SK-N-MC (cell line): ENCODE results near the gene CCDC88A.
"Not testable (repeated sequence)": the region's sequence is repeated elsewhere in the genome, so short reads cannot be mapped to it uniquely, and the experiment has no call there.

Experiments
- DNase-seq: peaks from one replicate; pipeline ENCODE4 v3.0.0-alpha.2; 2011; ENCODE audit warnings: low read depth, low spot score
- H3K27ac ChIP-seq: fragments of 200-600 bp; sonication (generic); 2 replicates; pipeline ENCODE4 v1.5.1; 2016; ENCODE audit warnings: mixed run types
- H3K36me3 ChIP-seq: fragments of 200-600 bp; sonication (generic); 2 replicates; pipeline ENCODE4 v1.6.1; 2017; ENCODE audit warnings: antibody characterized with exemption, low read length, mixed read lengths; ENCODE audit not compliant: insufficient read depth
- H3K4me3 ChIP-seq: fragments of 200-600 bp; sonication (generic); 2 replicates; pipeline ENCODE4 v1.5.1; 2016
- H3K9ac ChIP-seq: fragments of 200-600 bp; sonication (generic); 2 replicates; pipeline ENCODE4 v1.8.0; 2017; ENCODE audit warnings: mixed run types, mixed read lengths; ENCODE audit not compliant: insufficient read length
- H3K9me3 ChIP-seq: fragments of 200-600 bp; sonication (generic); 2 replicates; pipeline ENCODE4 v1.6.1; 2017; ENCODE audit warnings: low read depth, mild to moderate bottlenecking, antibody characterized with exemption, low read length, moderate library complexity, mixed read lengths
- EZH2 ChIP-seq: fragments of 200-600 bp; sonication (generic); IDR thresholded peaks from one replicate; pipeline ENCODE4 v1.6.1; 2017; ENCODE audit warnings: antibody characterized with exemption
- FOXP2 ChIP-seq: optimal IDR thresholded peaks from 2 replicates; pipeline ENCODE3; 2011; ENCODE audit warnings: mild to moderate bottlenecking, moderate library complexity; ENCODE audit not compliant: insufficient read depth; ENCODE audit errors: extremely low read length, control extremely low read depth
- POLR2AphosphoS5 ChIP-seq: IDR thresholded peaks from 2 replicates; pipeline ENCODE4 v1.6.1; 2012; ENCODE audit warnings: mild to moderate bottlenecking, low read depth, low read length, borderline replicate concordance

Gene CCDC88A

GRCh38 chr2:55400332-55400731 is 19.3 kb downstream of the CCDC88A start:
- DNase-seq = no peak
- Histone ChIP-seq H3K9me3 (no peaks in the 10 kb centered on the region), H3K4me3 (no peak overlapping the region), H3K9ac (no peak overlapping the region), H3K36me3 (peaks cover 2% of the 10 kb centered on the region; the same call in 1 of the 2 replicates), H3K27ac (no peak overlapping the region)
- TF ChIP-seq POLR2AphosphoS5 (no peak), EZH2 (no peak), FOXP2 (no peak)

GRCh38 chr2:55399815-55400214 is 19.8 kb downstream of the CCDC88A start:
- H3K36me3 ChIP-seq = peaks cover 2% of the 10 kb centered on the region; the same call in 1 of the 2 replicates
- H3K9me3 ChIP-seq = no peaks in the 10 kb centered on the region
- H3K27ac ChIP-seq = no peak overlapping the region
- H3K9ac ChIP-seq = no peak overlapping the region
- TF ChIP-seq FOXP2 = no peak
- no peak for TF ChIP-seq POLR2AphosphoS5
- no peak for TF ChIP-seq EZH2
- DNase-seq = no peak
- no peak overlapping the region for H3K4me3 ChIP-seq

GRCh38 chr2:55395724-55396605 is 23.7 kb downstream of the CCDC88A start:
- TF ChIP-seq FOXP2 = no peak
- no peak for TF ChIP-seq EZH2
- TF ChIP-seq POLR2AphosphoS5 = no peak
- Histone ChIP-seq H3K4me3 (no peak overlapping the region), H3K36me3 (peaks cover 6% of the 10 kb centered on the region)

DNA sequence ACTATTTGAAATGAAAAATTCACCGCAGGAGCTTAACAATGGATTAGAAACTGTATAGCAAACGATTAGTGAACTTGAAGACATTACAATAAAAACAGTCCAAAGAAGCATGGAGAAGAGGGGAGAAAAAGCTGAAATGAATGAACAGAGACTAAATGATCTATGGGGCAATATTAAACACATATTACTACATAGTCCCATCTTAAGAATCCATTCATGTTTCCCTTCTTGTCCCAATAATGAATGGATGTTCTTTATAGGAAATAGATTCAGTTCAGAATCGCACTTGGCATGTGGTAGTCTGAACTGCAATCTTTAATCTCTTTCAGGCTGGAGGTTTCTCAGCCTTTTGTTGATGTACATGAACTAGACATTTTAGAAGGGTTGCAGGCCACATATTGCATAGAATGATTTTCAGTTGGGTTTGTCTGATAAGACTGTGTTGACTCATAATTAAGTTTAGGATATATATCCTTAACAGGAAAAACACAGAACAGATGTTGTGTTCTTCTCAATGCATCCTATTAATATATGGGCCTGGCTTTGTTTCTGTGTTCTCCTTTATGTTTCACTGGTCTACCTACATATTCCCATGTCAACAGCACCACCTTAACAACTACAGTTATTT is 27.9 kb downstream of the CCDC88A start:
- H3K27ac ChIP-seq = no peak overlapping the region
- TF ChIP-seq FOXP2 = no peak
- no peak for TF ChIP-seq EZH2
- no peak for TF ChIP-seq POLR2AphosphoS5
- DNase-seq = no peak

More at GRCh38 chr2:55395724-55396605, 23.7 kb downstream of the CCDC88A start:
- Histone ChIP-seq H3K27ac (peak overlapping the region; percentile 43; the same call in 1 of the 2 replicates), H3K9me3 (no peaks in the 10 kb centered on the region; the same call in 1 of the 2 replicates), H3K9ac (no peak overlapping the region)
- DNase-seq = no peak

GRCh38 chr2:55391155-55391554 is 28.5 kb downstream of the CCDC88A start:
- TF ChIP-seq EZH2 (no peak), FOXP2 (no peak), POLR2AphosphoS5 (no peak)
- Histone ChIP-seq H3K4me3 (no peak overlapping the region), H3K36me3 (peaks cover 6% of the 10 kb centered on the region), H3K27ac (no peak overlapping the region), H3K9ac (no peak overlapping the region), H3K9me3 (no peaks in the 10 kb centered on the region; the same call in 1 of the 2 replicates)
- no peak for DNase-seq

More for the DNA sequence above, 27.9 kb downstream of the CCDC88A start:
- H3K9ac ChIP-seq = no peak overlapping the region
- no peaks in the 10 kb centered on the region; the same call in 1 of the 2 replicates for H3K9me3 ChIP-seq
- H3K4me3 ChIP-seq = no peak overlapping the region
- H3K36me3 ChIP-seq = peaks cover 6% of the 10 kb centered on the region

DNA sequence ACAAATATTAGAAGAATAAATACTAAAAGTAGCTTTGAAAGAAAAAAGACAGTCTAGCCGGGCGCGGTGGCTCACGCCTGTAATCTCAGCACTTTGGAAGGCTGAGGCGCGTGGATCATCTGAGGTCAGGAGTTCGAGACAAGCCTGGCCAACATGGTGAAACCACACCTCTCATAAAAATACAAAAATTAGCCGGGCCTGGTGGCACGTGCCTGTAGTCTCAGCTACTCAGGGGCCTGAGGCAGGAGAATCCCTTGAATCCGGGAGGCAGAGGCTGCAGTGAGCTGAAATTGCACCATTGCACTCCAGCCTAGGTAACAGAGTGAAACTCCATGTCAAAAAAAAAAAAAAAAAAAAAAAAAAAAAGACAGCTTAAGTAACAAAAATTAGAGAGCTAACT is 34.1 kb downstream of the CCDC88A start:
- not testable (repeated sequence) for H3K36me3 ChIP-seq, H3K4me3 ChIP-seq, H3K27ac ChIP-seq, H3K9me3 ChIP-seq, H3K9ac ChIP-seq, DNase-seq

DNA sequence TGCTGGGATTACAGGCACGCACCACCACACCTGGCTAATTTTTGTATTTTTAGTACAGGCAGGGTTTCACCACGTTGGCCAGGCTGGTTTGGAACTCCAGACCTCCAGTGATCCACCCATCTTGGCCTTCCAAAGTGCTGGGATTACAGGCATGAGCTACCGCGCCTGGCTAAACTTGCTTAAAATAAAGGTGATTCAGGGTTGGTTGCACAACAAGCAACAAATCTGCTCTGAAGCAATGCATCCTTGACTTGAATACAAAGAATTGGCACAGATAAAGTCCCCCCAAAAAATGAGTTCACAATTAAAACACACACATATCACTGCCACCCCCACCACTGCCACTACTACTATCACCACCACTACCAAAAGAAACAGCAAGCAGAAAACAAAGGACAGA is 34.9 kb downstream of the CCDC88A start:
- no peak overlapping the region for H3K4me3 ChIP-seq
- no peak overlapping the region for H3K9ac ChIP-seq
- no peaks in the 10 kb centered on the region for H3K9me3 ChIP-seq
- TF ChIP-seq EZH2 = no peak
- TF ChIP-seq FOXP2 = no peak
- TF ChIP-seq POLR2AphosphoS5 = no peak
- DNase-seq = no peak
- H3K27ac ChIP-seq = no peak overlapping the region
- no peaks in the 10 kb centered on the region for H3K36me3 ChIP-seq

- H3K36me3 ChIP-seq = 0 out of 2 replicates have a peak, but pooled peaks cover 3% of the 10 kb centered on the region
- H3K9ac ChIP-seq = no peak overlapping the region
- no peak for TF ChIP-seq EZH2
- TF ChIP-seq POLR2AphosphoS5 = no peak
- TF ChIP-seq FOXP2 = no peak
- no peak overlapping the region for H3K27ac ChIP-seq
- H3K4me3 ChIP-seq = no peak overlapping the region
- no peak for DNase-seq
- H3K9me3 ChIP-seq = no peaks in the 10 kb centered on the region
These were observed 48.3 kb downstream of the CCDC88A start for GRCh38 chr2:55371376-55371775.

GRCh38 chr2:55370208-55370607 is 49.4 kb downstream of the CCDC88A start:
- Histone ChIP-seq H3K9me3 (no peaks in the 10 kb centered on the region), H3K9ac (no peak overlapping the region), H3K36me3 (0 out of 2 replicates have a peak, but pooled peaks cover 3% of the 10 kb centered on the region), H3K4me3 (no peak overlapping the region), H3K27ac (no peak overlapping the region)
- TF ChIP-seq EZH2 = no peak
- TF ChIP-seq POLR2AphosphoS5 = no peak
- TF ChIP-seq FOXP2 = no peak
- DNase-seq = no peak
